Lower lobe of right lung (tissue), 2 donors: ENCODE measurements around the gene COL4A6. TPM values are rescaled to one million over a fixed set of nuclear protein-coding genes. Genes with fewer than 3 reads are reported as not detected.

ENCODE experiments used
- ATAC-seq, 2 donors: fragments of 200-7000 bp; cut with Tn5 transposase; one replicate each; pipeline ENCODE4 v1.9.1; 2020 to 2022; ENCODE audit warnings: mild to moderate bottlenecking in 2 of 2, moderate library complexity in 2 of 2
- DNase-seq: peaks from one replicate; pipeline ENCODE4 v3.0.0-alpha.2; 2020
- H3K27ac ChIP-seq: fragments of 200-600 bp; one replicate; pipeline ENCODE4 v1.8.0; 2022
- H3K27me3 ChIP-seq: fragments of 200-600 bp; one replicate; pipeline ENCODE4 v1.8.0; 2022; ENCODE audit warnings: low read depth
- H3K36me3 ChIP-seq: fragments of 200-600 bp; one replicate; pipeline ENCODE4 v1.8.0; 2022; ENCODE audit warnings: mild to moderate bottlenecking
- H3K4me1 ChIP-seq: fragments of 200-600 bp; one replicate; pipeline ENCODE4 v1.8.0; 2022
- H3K4me3 ChIP-seq: fragments of 200-600 bp; one replicate; pipeline ENCODE4 v1.8.0; 2022; ENCODE audit warnings: mild to moderate bottlenecking
- H3K9me3 ChIP-seq: fragments of 200-600 bp; one replicate; pipeline ENCODE4 v1.8.0; 2022
- intact Hi-C: fragments of 100-400 bp; cut with DNase I; formaldehyde crosslinking; loops from one replicate; pipeline ENCODE4 v1.11.0; 2022
- total RNA-seq: library from RNA; stranded (reverse); fragmentation: NEBNext Ultra II Directional; extraction: Animal tissue kit (Norgen Biotek cat#: 25700); gene quantifications from one replicate; pipeline ENCODE4 v1.2.1, GENCODE V29; 2021
- TF ChIP-seq, protein P1 (sequence below): fragments of 200-600 bp; IDR thresholded peaks from one replicate; pipeline ENCODE4 v1.8.0; 2022; ENCODE audit warnings: antibody characterized with exemption, mild to moderate bottlenecking
- donor health status: DM: no; HTN: yes; CAD: no; lungs with severe emphysema.

The COL4A6 gene
- total RNA-seq, 1 donor from 2014 or later = 1.8 TPM

DNA sequence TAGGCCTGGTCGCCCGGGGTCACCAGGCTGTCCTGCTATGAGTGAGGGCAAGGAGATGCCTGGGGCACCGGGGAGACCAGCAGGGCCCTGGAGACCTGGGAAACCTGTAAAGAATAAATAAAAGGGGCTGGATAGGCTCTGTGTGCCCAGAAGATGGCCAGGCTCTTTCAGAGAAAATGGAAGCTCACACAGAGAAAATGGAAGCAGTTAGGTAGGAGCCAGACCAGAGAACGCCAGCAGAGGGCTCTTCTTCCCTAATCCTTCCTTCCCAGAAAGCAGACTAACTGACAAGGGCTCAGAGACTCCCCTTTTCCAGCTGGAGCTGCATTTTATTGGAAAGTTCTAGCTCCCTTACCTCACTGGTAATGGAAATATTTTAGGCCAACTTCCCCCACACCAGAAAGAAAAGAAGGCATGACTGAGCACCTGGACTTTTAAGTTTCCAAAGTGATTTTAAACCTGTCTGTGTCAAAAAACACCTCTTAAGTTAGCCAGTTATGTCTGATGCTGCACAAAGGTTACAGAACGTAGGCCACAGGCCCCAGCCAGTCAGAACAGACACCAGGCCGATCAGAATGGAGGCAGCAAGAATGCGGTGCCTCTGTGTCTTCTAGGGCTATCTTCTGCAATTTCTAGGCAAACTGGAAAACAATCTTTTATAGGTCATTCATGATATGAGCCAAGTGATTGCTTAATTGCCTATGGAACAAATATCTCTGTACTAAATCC lies 272.7 kb downstream of the COL4A6 start:
- Histone ChIP-seq H3K9me3 (no peaks in the 10 kb centered on the region), H3K27ac (no peak overlapping the region), H3K4me1 (no peaks in the 10 kb centered on the region), H3K27me3 (no peaks in the 10 kb centered on the region), H3K36me3 (no peaks in the 10 kb centered on the region), H3K4me3 (no peak overlapping the region)
- TF ChIP-seq, protein P1, sequence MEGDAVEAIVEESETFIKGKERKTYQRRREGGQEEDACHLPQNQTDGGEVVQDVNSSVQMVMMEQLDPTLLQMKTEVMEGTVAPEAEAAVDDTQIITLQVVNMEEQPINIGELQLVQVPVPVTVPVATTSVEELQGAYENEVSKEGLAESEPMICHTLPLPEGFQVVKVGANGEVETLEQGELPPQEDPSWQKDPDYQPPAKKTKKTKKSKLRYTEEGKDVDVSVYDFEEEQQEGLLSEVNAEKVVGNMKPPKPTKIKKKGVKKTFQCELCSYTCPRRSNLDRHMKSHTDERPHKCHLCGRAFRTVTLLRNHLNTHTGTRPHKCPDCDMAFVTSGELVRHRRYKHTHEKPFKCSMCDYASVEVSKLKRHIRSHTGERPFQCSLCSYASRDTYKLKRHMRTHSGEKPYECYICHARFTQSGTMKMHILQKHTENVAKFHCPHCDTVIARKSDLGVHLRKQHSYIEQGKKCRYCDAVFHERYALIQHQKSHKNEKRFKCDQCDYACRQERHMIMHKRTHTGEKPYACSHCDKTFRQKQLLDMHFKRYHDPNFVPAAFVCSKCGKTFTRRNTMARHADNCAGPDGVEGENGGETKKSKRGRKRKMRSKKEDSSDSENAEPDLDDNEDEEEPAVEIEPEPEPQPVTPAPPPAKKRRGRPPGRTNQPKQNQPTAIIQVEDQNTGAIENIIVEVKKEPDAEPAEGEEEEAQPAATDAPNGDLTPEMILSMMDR = peak; percentile 9
- intact Hi-C loops = no loop called here
- DNase-seq = no peak
- peak in 1 of 2 donors; percentile 49 for ATAC-seq

DNA sequence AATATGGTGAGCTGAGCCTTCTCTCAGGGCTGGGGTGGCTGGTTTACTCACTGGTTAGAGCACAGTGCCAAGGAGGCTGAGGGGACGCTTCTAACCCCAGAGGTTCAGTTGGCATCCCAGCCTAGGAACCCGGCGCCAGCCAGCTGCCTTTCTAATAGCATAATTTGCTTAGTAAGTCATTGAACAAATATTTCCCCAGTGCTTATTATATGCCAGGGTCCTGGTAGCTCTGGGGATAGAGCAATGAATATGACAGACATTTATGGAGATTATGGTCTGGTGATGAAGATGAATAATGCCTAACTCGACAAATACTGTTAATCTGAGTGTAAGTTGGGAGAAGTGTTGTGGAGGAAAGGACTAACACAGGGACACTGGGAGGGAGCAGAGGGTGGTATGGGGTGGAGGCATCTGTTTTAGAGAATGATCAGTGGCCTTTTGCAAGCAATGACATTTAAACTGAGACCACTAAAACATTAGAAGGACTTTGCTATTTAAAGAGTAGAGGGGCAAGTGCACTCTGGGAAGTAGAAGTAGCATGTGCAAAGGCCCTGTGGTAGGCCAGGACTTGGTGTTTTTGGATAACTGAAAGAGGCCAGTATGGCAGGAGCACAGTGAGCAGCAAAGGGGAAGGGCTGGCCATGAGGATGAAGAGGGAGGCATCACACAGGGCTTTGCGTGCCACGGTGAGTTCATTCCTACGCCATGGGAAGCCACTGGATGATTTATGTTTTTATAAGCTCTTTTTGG lies 274.7 kb downstream of the COL4A6 start:
- H3K36me3 ChIP-seq = no peaks in the 10 kb centered on the region
- TF ChIP-seq, protein P1 = no peak
- no peak overlapping the region for H3K4me3 ChIP-seq
- no peak overlapping the region for H3K27ac ChIP-seq
- intact Hi-C loops = no loop called here
- ATAC-seq = no peak
- DNase-seq = no peak
- no peaks in the 10 kb centered on the region for H3K27me3 ChIP-seq
- H3K9me3 ChIP-seq = no peaks in the 10 kb centered on the region
- H3K4me1 ChIP-seq = no peaks in the 10 kb centered on the region

DNA sequence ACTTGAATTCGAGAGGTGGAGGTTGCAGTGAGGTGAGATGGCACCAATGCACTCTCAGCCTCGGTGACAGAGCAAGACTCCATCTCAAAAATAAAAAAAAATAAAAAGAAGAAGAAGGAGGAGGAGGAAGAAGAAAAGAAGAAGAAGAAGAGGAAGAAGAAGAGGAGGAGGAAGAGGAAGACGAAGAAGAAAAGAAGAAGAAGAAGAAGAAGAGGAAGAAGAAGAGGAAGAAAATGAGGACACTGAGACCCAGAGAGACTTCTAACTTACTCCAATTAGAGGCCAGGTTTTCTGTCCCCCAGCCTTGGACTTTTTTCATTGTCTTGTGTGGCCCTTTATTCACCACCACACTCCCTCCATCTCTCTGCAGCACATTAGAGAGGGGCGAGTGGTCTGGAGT lies 276.0 kb downstream of the COL4A6 start:
- TF ChIP-seq, protein P1 = no peak
- Histone ChIP-seq H3K4me1 (no peaks in the 10 kb centered on the region), H3K27ac (no peak overlapping the region), H3K4me3 (no peak overlapping the region), H3K36me3 (no peaks in the 10 kb centered on the region), H3K27me3 (no peaks in the 10 kb centered on the region), H3K9me3 (no peaks in the 10 kb centered on the region)
- DNase-seq = no peak
- ATAC-seq = no peak
- intact Hi-C loops = no loop called here

- H3K9me3 ChIP-seq = no peaks in the 10 kb centered on the region
- H3K36me3 ChIP-seq = no peaks in the 10 kb centered on the region
- ATAC-seq (no peak), DNase-seq (no peak)
- H3K27ac ChIP-seq = no peak overlapping the region
- no peak overlapping the region for H3K4me3 ChIP-seq
- intact Hi-C loops = no loop called here
- H3K27me3 ChIP-seq = no peaks in the 10 kb centered on the region
- no peaks in the 10 kb centered on the region for H3K4me1 ChIP-seq
- TF ChIP-seq, protein P1 = no peak
Measured at GRCh38 chrX:108160309-108160708, 277.9 kb downstream of the COL4A6 start.

- Histone ChIP-seq H3K27ac (no peak overlapping the region), H3K36me3 (peaks cover 3% of the 10 kb centered on the region), H3K9me3 (no peaks in the 10 kb centered on the region), H3K4me1 (no peaks in the 10 kb centered on the region), H3K27me3 (no peaks in the 10 kb centered on the region), H3K4me3 (no peak overlapping the region)
- intact Hi-C loops = no loop called here
- ATAC-seq (no peak), DNase-seq (no peak)
- TF ChIP-seq, protein P1 = no peak
Measured at GRCh38 chrX:108159028-108159670, 279.1 kb downstream of the COL4A6 start.
